Osteoblast (primary cell): ENCODE results near the gene CTNNA1. TPM values are rescaled to one million over a fixed set of nuclear protein-coding genes. Genes with fewer than 3 reads are reported as not detected.

ENCODE experiments used
- DNase-seq: peaks from one replicate; pipeline ENCODE4 v3.0.0; 2011; ENCODE audit warnings: low spot score, mixed read lengths; ENCODE audit not compliant: insufficient read length; ENCODE audit errors: missing footprints
- H2AFZ ChIP-seq: 2 replicates; pipeline ENCODE4 v1.6.0; 2011; ENCODE audit warnings: mild to moderate bottlenecking, low read length
- H3K27ac ChIP-seq: 2 replicates; pipeline ENCODE4 v1.5.1; 2011; ENCODE audit warnings: mild to moderate bottlenecking, low read depth, low read length, moderate library complexity
- H3K27me3 ChIP-seq: 2 replicates; pipeline ENCODE4 v1.6.0; 2012; ENCODE audit warnings: mild to moderate bottlenecking, control low read depth, inconsistent platforms, low read length, moderate library complexity; ENCODE audit not compliant: insufficient read depth
- H3K36me3 ChIP-seq: 2 replicates; pipeline ENCODE4 v1.5.1; 2011; ENCODE audit warnings: mild to moderate bottlenecking, low read length, control low read depth, moderate library complexity; ENCODE audit not compliant: insufficient read depth
- H3K4me1 ChIP-seq: 2 replicates; pipeline ENCODE4 v1.5.1; 2011; ENCODE audit warnings: mild to moderate bottlenecking, low read length, control low read depth, moderate library complexity; ENCODE audit not compliant: insufficient read depth
- H3K4me2 ChIP-seq: 2 replicates; pipeline ENCODE4 v1.6.0; 2011; ENCODE audit warnings: mild to moderate bottlenecking, low read length; ENCODE audit not compliant: insufficient read depth
- H3K4me3 ChIP-seq: fragments of 200-600 bp; sonication (generic); 3 replicates; pipeline ENCODE4 v1.5.1; 2012; ENCODE audit warnings: mild to moderate bottlenecking, low read length, inconsistent platforms; ENCODE audit not compliant: insufficient read depth
- H3K79me2 ChIP-seq: 2 replicates; pipeline ENCODE4 v1.6.0; 2012; ENCODE audit warnings: mild to moderate bottlenecking, low read length, control low read depth, inconsistent platforms; ENCODE audit not compliant: insufficient read depth
- H3K9me3 ChIP-seq: 2 replicates; pipeline ENCODE4 v1.5.1; 2011; ENCODE audit warnings: low read depth, low read length, control low read depth
- H4K20me1 ChIP-seq: 2 replicates; pipeline ENCODE4 v1.6.0; 2012; ENCODE audit warnings: mild to moderate bottlenecking, low read length, control low read depth; ENCODE audit not compliant: insufficient read depth
- CTCF ChIP-seq: IDR thresholded peaks from 2 replicates; pipeline ENCODE4 v1.5.1; 2011; ENCODE audit warnings: mild to moderate bottlenecking, low read depth, low read length, moderate library complexity; ENCODE audit errors: extremely low read depth
- total RNA-seq: library from RNA; depleted of rRNA; stranded (reverse); fragments of >200 nt; gene quantifications from 2 replicates; pipeline ENCODE4 v1.2.3, GENCODE V29; 2012

CTNNA1 gene
- total RNA-seq, 1 donor = 432 TPM

DNA sequence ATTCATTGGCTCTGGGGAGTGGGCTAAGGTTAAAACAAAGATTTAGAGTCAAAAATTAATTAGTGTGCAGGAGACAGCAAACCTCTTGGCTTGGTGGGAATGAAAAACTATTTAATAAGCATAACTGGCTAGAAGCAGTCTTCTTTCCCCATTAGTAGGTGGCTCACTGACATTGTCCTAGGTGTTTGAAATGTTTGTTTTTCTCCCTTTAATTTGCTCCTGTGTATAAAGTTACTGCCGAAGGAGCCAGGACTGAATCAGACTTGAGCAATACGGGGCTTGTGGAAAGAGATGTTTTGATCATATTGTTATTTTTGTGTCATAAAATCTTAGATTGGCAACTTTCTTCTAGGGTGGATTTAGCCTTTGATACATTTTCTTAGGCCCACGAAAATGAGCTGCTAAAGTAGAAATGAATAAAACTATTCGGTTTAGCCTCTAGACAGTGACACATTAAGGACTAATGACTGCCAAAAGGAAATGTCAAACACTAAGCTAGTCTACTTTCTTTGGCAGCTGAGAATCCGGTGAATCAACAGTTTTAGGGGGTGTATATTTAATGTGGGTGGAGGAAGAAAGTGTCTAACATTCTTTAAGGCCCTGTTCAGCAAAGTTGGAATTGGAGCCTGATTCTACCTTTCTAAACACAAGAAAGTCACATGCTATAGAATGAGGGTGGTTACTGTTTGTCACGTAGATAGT lies 91.7 kb downstream of the CTNNA1 start:
- peak; percentile 78 for DNase-seq
- no peaks in the 10 kb centered on the region for H3K27me3 ChIP-seq
- peaks cover 76% of the 10 kb centered on the region for H3K79me2 ChIP-seq
- peaks cover 46% of the 10 kb centered on the region for H3K4me1 ChIP-seq
- no peak overlapping the region for H3K4me3 ChIP-seq
- H3K27ac ChIP-seq = peak overlapping the region; percentile 65
- H3K36me3 ChIP-seq = peaks cover 4% of the 10 kb centered on the region
- H3K4me2 ChIP-seq = peak overlapping the region; percentile 74
- H4K20me1 ChIP-seq = peaks cover under 1% of the 10 kb centered on the region
- no peak overlapping the region for H2AFZ ChIP-seq
- TF ChIP-seq CTCF = no peak
- H3K9me3 ChIP-seq = no peaks in the 10 kb centered on the region

DNA sequence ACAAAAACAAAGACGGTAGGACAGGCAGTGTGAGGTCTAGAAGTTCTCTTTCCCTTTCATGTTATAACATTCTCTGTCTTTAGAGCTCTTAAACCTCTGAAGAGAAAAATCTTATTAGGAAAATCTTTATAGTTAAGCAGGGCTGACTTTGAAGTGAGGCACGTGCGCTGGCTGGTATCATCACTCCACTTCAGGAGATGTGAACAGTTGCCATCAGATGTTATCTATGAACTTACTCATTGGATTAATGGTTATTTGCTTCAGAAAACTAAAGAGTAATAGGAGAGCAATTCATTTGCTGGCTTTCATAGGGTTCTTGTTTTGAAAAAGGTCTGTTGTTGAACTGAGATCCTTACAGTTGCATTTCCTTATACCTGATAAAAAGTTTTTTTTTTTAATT lies 96.2 kb downstream of the CTNNA1 start:
- Histone ChIP-seq H4K20me1 (peaks cover 12% of the 10 kb centered on the region), H2AFZ (no peak overlapping the region), H3K27ac (no peak overlapping the region), H3K79me2 (peaks cover 84% of the 10 kb centered on the region), H3K4me1 (peaks cover 36% of the 10 kb centered on the region), H3K4me2 (no peak overlapping the region), H3K27me3 (no peaks in the 10 kb centered on the region), H3K4me3 (no peak overlapping the region), H3K36me3 (no peaks in the 10 kb centered on the region), H3K9me3 (no peaks in the 10 kb centered on the region)
- TF ChIP-seq CTCF = no peak
- DNase-seq = no peak

DNA sequence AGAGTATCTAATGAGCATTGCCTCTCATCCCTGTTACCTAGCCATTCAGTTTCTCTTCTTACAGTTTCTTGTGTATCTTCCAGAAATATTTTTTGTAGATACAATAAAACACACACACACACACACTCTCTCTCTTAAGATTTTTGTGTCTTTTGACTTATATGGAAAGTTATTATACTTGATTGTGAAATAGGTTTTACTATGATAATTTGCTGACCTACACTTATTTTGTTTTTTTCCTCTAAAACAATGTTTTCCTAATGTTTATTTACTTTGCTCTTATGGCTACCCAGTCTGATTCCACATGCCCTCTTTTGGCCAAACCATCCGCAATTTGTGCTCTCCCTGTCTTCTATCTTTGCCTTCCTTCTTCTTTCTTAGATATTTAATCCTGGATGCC lies 96.7 kb downstream of the CTNNA1 start:
- H3K79me2 ChIP-seq = peaks cover 89% of the 10 kb centered on the region
- H2AFZ ChIP-seq = no peak overlapping the region
- no peak overlapping the region for H3K27ac ChIP-seq
- H3K36me3 ChIP-seq = no peaks in the 10 kb centered on the region
- no peak overlapping the region for H3K4me3 ChIP-seq
- DNase-seq = no peak
- H4K20me1 ChIP-seq = peaks cover 12% of the 10 kb centered on the region
- TF ChIP-seq CTCF = no peak
- peaks cover 32% of the 10 kb centered on the region for H3K4me1 ChIP-seq
- no peak overlapping the region for H3K4me2 ChIP-seq
- H3K27me3 ChIP-seq = no peaks in the 10 kb centered on the region
- no peaks in the 10 kb centered on the region for H3K9me3 ChIP-seq

DNA sequence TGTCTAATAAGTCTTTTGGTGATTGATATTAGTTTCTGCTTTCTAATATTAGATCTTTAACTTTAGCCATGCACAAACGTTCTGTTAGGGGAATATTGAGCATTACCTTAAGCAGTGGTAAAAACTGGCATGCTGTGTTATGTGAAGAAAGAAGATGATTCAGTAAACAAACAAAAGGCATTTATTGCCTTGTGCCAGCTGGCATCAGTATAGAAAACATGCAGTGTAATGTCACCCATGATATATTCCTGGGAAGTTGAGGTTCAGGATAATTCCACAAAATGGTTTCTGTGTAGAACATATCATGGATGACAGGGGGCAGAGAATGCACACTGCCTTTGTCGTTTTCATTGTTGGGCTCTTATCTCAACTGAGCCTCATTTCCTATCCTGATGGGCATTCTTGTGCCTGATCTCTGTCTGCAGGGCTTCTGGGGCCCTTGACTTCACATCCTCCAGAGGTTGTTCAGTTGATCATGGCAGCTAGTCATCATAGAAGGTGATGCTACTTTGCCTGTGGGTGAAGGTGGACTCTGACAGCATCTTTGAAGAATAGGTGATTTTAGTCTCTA lies 97.7 kb downstream of the CTNNA1 start:
- Histone ChIP-seq H4K20me1 (peaks cover 12% of the 10 kb centered on the region), H3K4me2 (no peak overlapping the region)
- DNase-seq = no peak

More for the DNA sequence above, 97.7 kb downstream of the CTNNA1 start:
- H3K27me3 ChIP-seq = no peaks in the 10 kb centered on the region
- H3K4me1 ChIP-seq = peaks cover 22% of the 10 kb centered on the region
- no peak overlapping the region for H3K27ac ChIP-seq
- H3K9me3 ChIP-seq = no peaks in the 10 kb centered on the region
- peaks cover 95% of the 10 kb centered on the region for H3K79me2 ChIP-seq
- no peak overlapping the region for H3K4me3 ChIP-seq
- H2AFZ ChIP-seq = no peak overlapping the region
- H3K36me3 ChIP-seq = no peaks in the 10 kb centered on the region
- TF ChIP-seq CTCF = no peak
